SK-MEL-5 (cell line): ENCODE measurements around the gene PYURF. TPM values are rescaled to one million over a fixed set of nuclear protein-coding genes. Genes with fewer than 3 reads are reported as not detected.
"Not testable (repeated sequence)": the region's sequence is repeated elsewhere in the genome, so short reads cannot be mapped to it uniquely, and the experiment has no call there.

Experiments
- DNase-seq: peaks from one replicate; pipeline ENCODE4 v3.0.0-alpha.2; 2016; ENCODE audit warnings: low read depth, low spot score
- in situ Hi-C: cut with HindIII; loops from 2 replicates; pipeline ENCODE4 v1.10.0; 2016; ENCODE audit warnings: low sequenced_read_pairs, high pct_unique_total_duplicates, low pct_unique_long_range_greater_than_20kb
- polyA plus RNA-seq, 2 experiments: library from polyadenylated mRNA; depleted of rRNA; stranded (reverse); fragments of >200 nt; gene quantifications; 2 replicates each; pipeline ENCODE4 v1.2.3, GENCODE V29; 2015
- total RNA-seq: library from RNA; depleted of rRNA; stranded (reverse); fragments of >200 nt; shearing (Covaris generic); gene quantifications from 2 replicates; pipeline ENCODE4 v1.2.3, GENCODE V29; 2014; rRNA removed

The PYURF gene
- total RNA-seq = 142 and 153 TPM in 2 replicates
- 134 and 135 TPM in 2 replicates for polyA plus RNA-seq (2015; cell fraction: cytosol; rRNA removed)
- 35.7 and 39.8 TPM in 2 replicates for polyA plus RNA-seq (2015; cell fraction: nucleus; rRNA removed)

- peak; percentile 92 for DNase-seq
- in situ Hi-C loops = loop anchor here (25.0 kb wide), 2 partner anchors 286 to 486 kb away; no protein-coding TSS in a partner anchor
These were observed at the start of gene PYURF for GRCh38 chr4:88523325-88524129. PYURF (minus strand) TSS chr4:88523776; CDS start chr4:88523700, 76 bp downstream.

- DNase-seq = no peak
These were observed 46.4 kb upstream of the PYURF start for GRCh38 chr4:88570001-88570400.

GRCh38 chr4:88567591-88567990 lies 44.0 kb upstream of the PYURF start:
- no peak for DNase-seq
- in situ Hi-C loops = no loop called here

More at GRCh38 chr4:88570001-88570400, 46.4 kb upstream of the PYURF start:
- in situ Hi-C loops = no loop called here

- DNase-seq = no peak
- in situ Hi-C loops = no loop called here
These were observed 26.2 kb upstream of the PYURF start for GRCh38 chr4:88549815-88550214.

GRCh38 chr4:88539322-88540068 lies 15.9 kb upstream of the PYURF start:
- peak; percentile 66 for DNase-seq
- in situ Hi-C loops = not testable (repeated sequence)

- in situ Hi-C loops = no loop called here
- no peak for DNase-seq
These were observed 14.1 kb upstream of the PYURF start for GRCh38 chr4:88537709-88538108.

- no peak for DNase-seq
- in situ Hi-C loops = no loop called here
These were observed 11.6 kb upstream of the PYURF start for GRCh38 chr4:88535090-88535755.

GRCh38 chr4:88533937-88534750 lies 10.6 kb upstream of the PYURF start:
- in situ Hi-C loops = no loop called here
- DNase-seq = no peak

- in situ Hi-C loops = no loop called here
- no peak for DNase-seq
These were observed 9.7 kb upstream of the PYURF start for GRCh38 chr4:88533088-88533790.

GRCh38 chr4:88531549-88531948 lies 8.0 kb upstream of the PYURF start:
- in situ Hi-C loops = no loop called here
- no peak for DNase-seq

- no peak for DNase-seq
- in situ Hi-C loops = no loop called here
These were observed 5.3 kb upstream of the PYURF start for GRCh38 chr4:88528861-88529260.

- in situ Hi-C loops = no loop called here
- DNase-seq = no peak
These were observed 4.2 kb upstream of the PYURF start for GRCh38 chr4:88527787-88528186.

GRCh38 chr4:88526221-88526815 lies 2.7 kb upstream of the PYURF start:
- peak; percentile 33 for DNase-seq
- in situ Hi-C loops = no loop called here

- peak; percentile 4 for DNase-seq
These were observed 595 bp upstream of the PYURF start for GRCh38 chr4:88524171-88524570.

GRCh38 chr4:88522702-88523324 lies 763 bp downstream of the PYURF start:
- peak; percentile 73 for DNase-seq
- in situ Hi-C loops = loop anchor here (25.0 kb wide), 2 partner anchors 286 to 486 kb away; no protein-coding TSS in a partner anchor

More at GRCh38 chr4:88524171-88524570, 595 bp upstream of the PYURF start:
- in situ Hi-C loops = loop anchor here (25.0 kb wide), 2 partner anchors 287 to 487 kb away; no protein-coding TSS in a partner anchor

- peak; percentile 58 for DNase-seq
- in situ Hi-C loops = loop anchor here (25.0 kb wide), 2 partner anchors 282 to 482 kb away; no protein-coding TSS in a partner anchor
These were observed 4.7 kb downstream of the PYURF start for GRCh38 chr4:88518911-88519310.
